RWPE2 (cell line): ENCODE results near the gene CLDN9.
A peak's percentile ranks its signal among the peaks of the same experiment; 100 is the strongest.

Source experiments
- ATAC-seq: fragments of 200-7000 bp; cut with Tn5 transposase; 3 replicates; pipeline ENCODE4 v1.9.1; 2021; ENCODE audit warnings: low read depth
- DNase-seq: peaks from one replicate; pipeline ENCODE4 v3.0.0-alpha.2; 2020; ENCODE audit warnings: low spot score
- H3K27ac ChIP-seq: fragments of 450-650 bp; 2 replicates; pipeline ENCODE4 v1.5.1; 2017; ENCODE audit warnings: mild to moderate bottlenecking; ENCODE audit not compliant: poor library complexity, severe bottlenecking
- H3K27me3 ChIP-seq: fragments of 250-450 bp; sonication (Bioruptor Pico); 2 replicates; pipeline ENCODE4 v1.5.1; 2021; ENCODE audit warnings: mild to moderate bottlenecking, moderate library complexity; ENCODE audit not compliant: insufficient read depth, poor library complexity, severe bottlenecking
- H3K36me3 ChIP-seq: fragments of 250-450 bp; sonication (Bioruptor Pico); 2 replicates; pipeline ENCODE4 v1.5.1; 2020; ENCODE audit warnings: low read depth, mild to moderate bottlenecking, moderate library complexity
- H3K4me1 ChIP-seq: fragments of 250-450 bp; sonication (Bioruptor Pico); 2 replicates; pipeline ENCODE4 v1.5.1; 2021; ENCODE audit warnings: mild to moderate bottlenecking, moderate library complexity; ENCODE audit not compliant: insufficient read depth, poor library complexity, severe bottlenecking
- H3K4me3 ChIP-seq: fragments of 250-450 bp; sonication (Bioruptor Pico); 2 replicates; pipeline ENCODE4 v1.5.1; 2021; ENCODE audit warnings: mild to moderate bottlenecking, moderate library complexity; ENCODE audit not compliant: severe bottlenecking
- H3K9me3 ChIP-seq: fragments of 250-450 bp; sonication (Bioruptor Pico); 2 replicates; pipeline ENCODE4 v1.5.1; 2021; ENCODE audit warnings: mild to moderate bottlenecking, moderate library complexity; ENCODE audit not compliant: severe bottlenecking
- CTCF ChIP-seq: fragments of 450-650 bp; IDR thresholded peaks from one replicate; pipeline ENCODE4 v1.5.1; 2017; ENCODE audit warnings: mild to moderate bottlenecking, moderate library complexity; ENCODE audit not compliant: poor library complexity, severe bottlenecking

CLDN9 gene

GRCh38 chr16:3003582-3004270 lies 9.0 kb upstream of the CLDN9 start:
- peak; percentile 99 for DNase-seq
- ATAC-seq, result peak; percentile 96
- Histone ChIP-seq H3K9me3 (no peaks in the 10 kb centered on the region), H3K27ac (peak overlapping the region; percentile 52), H3K36me3 (no peaks in the 10 kb centered on the region), H3K4me3 (peak overlapping the region; percentile 48), H3K4me1 (no peaks in the 10 kb centered on the region), H3K27me3 (no peaks in the 10 kb centered on the region)
- peak; percentile 95 for TF ChIP-seq CTCF

- H3K36me3 ChIP-seq, result no peaks in the 10 kb centered on the region
- H3K27me3 ChIP-seq, result no peaks in the 10 kb centered on the region
- peak overlapping the region; percentile 52 for H3K27ac ChIP-seq
- DNase-seq (no peak), ATAC-seq (no peak)
- TF ChIP-seq CTCF, result no peak
- H3K4me3 ChIP-seq, result peak overlapping the region; percentile 48
- no peaks in the 10 kb centered on the region for H3K9me3 ChIP-seq
- peaks cover 3% of the 10 kb centered on the region for H3K4me1 ChIP-seq
These were observed 8.4 kb upstream of the CLDN9 start for GRCh38 chr16:3004319-3004718.

GRCh38 chr16:3004781-3005284 lies 7.9 kb upstream of the CLDN9 start:
- H3K9me3 ChIP-seq, result no peaks in the 10 kb centered on the region
- DNase-seq, result no peak
- H3K36me3 ChIP-seq, result no peaks in the 10 kb centered on the region
- ATAC-seq, result no peak
- TF ChIP-seq CTCF, result no peak
- H3K4me1 ChIP-seq, result peaks cover 8% of the 10 kb centered on the region
- H3K27me3 ChIP-seq, result no peaks in the 10 kb centered on the region
- H3K27ac ChIP-seq, result peak overlapping the region; percentile 52
- peak overlapping the region; percentile 31 for H3K4me3 ChIP-seq

- DNase-seq (no peak), ATAC-seq (no peak)
- no peaks in the 10 kb centered on the region for H3K9me3 ChIP-seq
- H3K27me3 ChIP-seq, result no peaks in the 10 kb centered on the region
- no peak overlapping the region for H3K27ac ChIP-seq
- H3K4me1 ChIP-seq, result peaks cover 13% of the 10 kb centered on the region
- TF ChIP-seq CTCF, result no peak
- H3K4me3 ChIP-seq, result no peak overlapping the region
- H3K36me3 ChIP-seq, result no peaks in the 10 kb centered on the region
These were observed 5.4 kb upstream of the CLDN9 start for GRCh38 chr16:3007059-3007956.
